ENCODE results near the gene NACC2. TPM values are rescaled to one million over a fixed set of nuclear protein-coding genes. Genes with fewer than 3 reads are reported as not detected.

The NACC2 gene
- total RNA-seq, 2 experiments from 2014 or later = 6.0 to 6.2 TPM

DNA sequence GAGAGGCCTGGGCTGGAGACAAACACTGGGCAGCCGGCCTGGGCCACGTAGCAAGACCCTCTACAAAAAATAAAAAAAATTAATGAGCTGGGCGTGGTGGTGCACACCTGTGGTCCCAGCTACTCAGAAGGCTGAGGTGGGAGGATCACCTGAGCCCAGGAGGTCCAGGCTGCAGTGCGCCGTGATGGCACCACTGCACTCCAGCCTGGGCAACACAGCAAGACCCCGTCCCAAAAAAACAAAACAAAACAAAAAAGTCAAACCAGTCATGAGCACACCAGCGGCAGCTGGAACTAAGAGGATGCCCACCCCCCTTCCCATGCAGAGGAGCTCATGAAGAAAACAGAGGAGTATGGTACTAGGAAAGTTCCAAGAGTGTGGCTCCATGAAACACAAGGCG lies 131.8 kb downstream of the NACC2 start:
- TF ChIP-seq, protein P1, sequence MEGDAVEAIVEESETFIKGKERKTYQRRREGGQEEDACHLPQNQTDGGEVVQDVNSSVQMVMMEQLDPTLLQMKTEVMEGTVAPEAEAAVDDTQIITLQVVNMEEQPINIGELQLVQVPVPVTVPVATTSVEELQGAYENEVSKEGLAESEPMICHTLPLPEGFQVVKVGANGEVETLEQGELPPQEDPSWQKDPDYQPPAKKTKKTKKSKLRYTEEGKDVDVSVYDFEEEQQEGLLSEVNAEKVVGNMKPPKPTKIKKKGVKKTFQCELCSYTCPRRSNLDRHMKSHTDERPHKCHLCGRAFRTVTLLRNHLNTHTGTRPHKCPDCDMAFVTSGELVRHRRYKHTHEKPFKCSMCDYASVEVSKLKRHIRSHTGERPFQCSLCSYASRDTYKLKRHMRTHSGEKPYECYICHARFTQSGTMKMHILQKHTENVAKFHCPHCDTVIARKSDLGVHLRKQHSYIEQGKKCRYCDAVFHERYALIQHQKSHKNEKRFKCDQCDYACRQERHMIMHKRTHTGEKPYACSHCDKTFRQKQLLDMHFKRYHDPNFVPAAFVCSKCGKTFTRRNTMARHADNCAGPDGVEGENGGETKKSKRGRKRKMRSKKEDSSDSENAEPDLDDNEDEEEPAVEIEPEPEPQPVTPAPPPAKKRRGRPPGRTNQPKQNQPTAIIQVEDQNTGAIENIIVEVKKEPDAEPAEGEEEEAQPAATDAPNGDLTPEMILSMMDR (IDR thresholded peaks at IDR 0.05) = no peak
- Mint-ChIP-seq H3K36me3 (ENCODE audit: low read depth) (no peaks in the 10 kb centered on the region), H3K27me3 (peaks cover 2% of the 10 kb centered on the region), H3K4me1 (ENCODE audit: low read depth) (peaks cover 34% of the 10 kb centered on the region), H3K9me3 (no peaks in the 10 kb centered on the region), H3K4me3 (no peak overlapping the region), H3K27ac (no peak overlapping the region)
- ChIA-PET POLR2A (interaction anchor here (1.0 kb wide), 1 partner anchor 33 kb away, joined by 3 read pairs; no protein-coding TSS in a partner anchor), CTCF (interaction anchor here (0.8 to 1.6 kb wide), 3 partner anchors 130 to 159 kb away, joined by 3 to 6 read pairs (median 5); no protein-coding TSS in a partner anchor)
- DNase-seq = no peak
- no peak for ATAC-seq
- intact Hi-C loops (cut with micrococcal nuclease) = no loop called here

- H3K4me1 Mint-ChIP-seq (ENCODE audit: low read depth) = peaks cover 33% of the 10 kb centered on the region
- TF ChIP-seq, protein P1 (IDR thresholded peaks at IDR 0.05) = no peak
- no peak for DNase-seq
- H3K9me3 Mint-ChIP-seq = no peaks in the 10 kb centered on the region
- intact Hi-C loops (cut with micrococcal nuclease) = no loop called here
- no peak overlapping the region for H3K27ac Mint-ChIP-seq
- POLR2A ChIA-PET = interaction anchor here (1.0 kb wide), 1 partner anchor 32 kb away, joined by 3 read pairs; no protein-coding TSS in a partner anchor
- H3K36me3 Mint-ChIP-seq (ENCODE audit: low read depth) = no peaks in the 10 kb centered on the region
- CTCF ChIA-PET = interaction anchor here (0.8 to 1.6 kb wide), 3 partner anchors 130 to 160 kb away, joined by 3 to 6 read pairs (median 5); no protein-coding TSS in a partner anchor
- ATAC-seq = no peak
- peaks cover 2% of the 10 kb centered on the region for H3K27me3 Mint-ChIP-seq
- H3K4me3 Mint-ChIP-seq = peak overlapping the region; percentile 74
Observed at GRCh38 chr9:135962696-135963307, 132.3 kb downstream of the NACC2 start.

- POLR2A ChIA-PET = interaction anchor here (0.7 to 0.8 kb wide), 3 partner anchors 17 to 1671 kb away, joined by 3 read pairs; no protein-coding TSS in a partner anchor
- Mint-ChIP-seq H3K4me1 (ENCODE audit: low read depth) (peaks cover 28% of the 10 kb centered on the region), H3K4me3 (peak overlapping the region; percentile 74), H3K27ac (peak overlapping the region; percentile 41), H3K36me3 (ENCODE audit: low read depth) (no peaks in the 10 kb centered on the region), H3K27me3 (no peaks in the 10 kb centered on the region), H3K9me3 (no peaks in the 10 kb centered on the region)
- TF ChIP-seq, protein P1 (IDR thresholded peaks at IDR 0.05) = no peak
- CTCF ChIA-PET = interaction anchor here (0.7 to 1.6 kb wide), 4 partner anchors 89 to 161 kb away, joined by 3 to 6 read pairs (median 4); no protein-coding TSS in a partner anchor
- DNase-seq = no peak
- intact Hi-C loops (cut with micrococcal nuclease) = no loop called here
- ATAC-seq = no peak
Observed at GRCh38 chr9:135961811-135962695, 133.0 kb downstream of the NACC2 start.

GRCh38 chr9:135961277-135961715 lies 133.8 kb downstream of the NACC2 start, which contains the start of gene UBAC1:
Gene UBAC1 (minus strand): TSS chr9:135961373. CDS start chr9:135961162, 211 bp downstream.
- no peaks in the 10 kb centered on the region for H3K9me3 Mint-ChIP-seq
- ATAC-seq (peak; percentile 93), DNase-seq (peak; percentile 97)
- H3K36me3 Mint-ChIP-seq (ENCODE audit: low read depth) = no peaks in the 10 kb centered on the region
- no peaks in the 10 kb centered on the region for H3K27me3 Mint-ChIP-seq
- ChIA-PET CTCF (interaction anchor here (0.7 to 1.5 kb wide), 4 partner anchors 36 to 162 kb away, joined by 3 to 5 read pairs (median 4); no protein-coding TSS in a partner anchor), POLR2A (interaction anchor here (0.7 to 1.1 kb wide), 4 partner anchors 18 to 1670 kb away, joined by 3 read pairs; no protein-coding TSS in a partner anchor)
- intact Hi-C loops (cut with micrococcal nuclease) = no loop called here
- peak within 1 kb of the TSS; percentile 88 for H3K4me3 Mint-ChIP-seq
- peak within 1 kb of the TSS; percentile 82 for H3K27ac Mint-ChIP-seq
- TF ChIP-seq, protein P1 (IDR thresholded peaks at IDR 0.05) = peak; percentile 12
- H3K4me1 Mint-ChIP-seq (ENCODE audit: low read depth) = peaks cover 28% of the 10 kb centered on the region

Measured in activated CD8-positive, alpha-beta T cell treated with anti-CD3 and anti-CD28 coated beads for 36 hours (primary cell).